Mesodermal cell (in vitro differentiated cells): Measurements from ENCODE around the gene CRYBG1.
"Not testable (repeated sequence)": the region's sequence is repeated elsewhere in the genome, so short reads cannot be mapped to it uniquely, and the experiment has no call there.

Source experiments
- H3K27ac ChIP-seq: 2 replicates; pipeline ENCODE4 v1.7.0; 2013; ENCODE audit warnings: mild to moderate bottlenecking, low read depth, low read length, moderate library complexity; ENCODE audit not compliant: severe bottlenecking
- H3K36me3 ChIP-seq: 2 replicates; pipeline ENCODE4 v1.7.1; 2013; ENCODE audit warnings: mild to moderate bottlenecking, low read length, moderate library complexity; ENCODE audit not compliant: control insufficient read depth, insufficient read depth
- H3K4me1 ChIP-seq: one replicate; pipeline ENCODE4 v1.7.1; 2013; ENCODE audit warnings: mild to moderate bottlenecking, low read length; ENCODE audit not compliant: insufficient read depth, control insufficient read depth, poor library complexity, severe bottlenecking
- H3K4me3 ChIP-seq: 2 replicates; pipeline ENCODE4 v1.7.0; 2013; ENCODE audit warnings: low read length, control low read depth, mild to moderate bottlenecking; ENCODE audit not compliant: insufficient read depth, poor library complexity, severe bottlenecking; ENCODE audit errors: extremely low read depth
- H3K9me3 ChIP-seq: 2 replicates; pipeline ENCODE4 v1.7.1; 2013; ENCODE audit warnings: mild to moderate bottlenecking, low read length, moderate library complexity; ENCODE audit not compliant: control insufficient read depth
- WGBS, 2 experiments: methylation state at CpG; one replicate each; pipeline ENCODE4 v1.1.5; 2013; ENCODE audit warnings: missing lambda C conversion rate in 2 of 2; ENCODE audit not compliant: insufficient coverage in 2 of 2; 5-methylcytosine and 5-hydroxymethylcytosine counted together

CRYBG1 gene

DNA sequence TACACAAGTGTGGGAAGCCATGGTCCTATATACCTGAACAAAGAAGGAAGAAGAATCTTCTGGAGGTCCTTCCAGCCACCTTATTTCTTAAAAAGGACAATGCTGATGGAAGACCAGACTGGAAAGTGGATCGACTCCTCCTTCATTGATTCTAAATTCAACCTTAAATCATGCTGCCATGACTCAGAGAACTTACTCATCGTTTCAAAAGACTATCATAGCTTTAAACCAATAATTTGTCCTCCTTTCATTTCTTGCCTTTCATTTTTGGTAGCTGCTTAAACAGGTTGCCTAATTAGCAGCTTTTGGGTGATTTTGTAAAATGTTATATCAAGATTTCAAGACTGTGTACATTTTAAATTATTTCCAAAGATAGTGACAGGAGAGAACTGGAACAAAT is 208.0 kb downstream of the CRYBG1 start:
- no peak overlapping the region for H3K4me3 ChIP-seq
- no peaks in the 10 kb centered on the region for H3K4me1 ChIP-seq
- no peaks in the 10 kb centered on the region for H3K36me3 ChIP-seq
- H3K27ac ChIP-seq = no peak overlapping the region
- 89 to 96% methylated on average over 2 of the region's 2 CpGs for WGBS, 2 experiments
- no peaks in the 10 kb centered on the region for H3K9me3 ChIP-seq

- H3K36me3 ChIP-seq = no peaks in the 10 kb centered on the region
- WGBS, 2 experiments = 88 to 100% methylated on average over 3 of the region's 4 CpGs
Observed at GRCh38 chr6:106569428-106569827, 208.9 kb downstream of the CRYBG1 start.

DNA sequence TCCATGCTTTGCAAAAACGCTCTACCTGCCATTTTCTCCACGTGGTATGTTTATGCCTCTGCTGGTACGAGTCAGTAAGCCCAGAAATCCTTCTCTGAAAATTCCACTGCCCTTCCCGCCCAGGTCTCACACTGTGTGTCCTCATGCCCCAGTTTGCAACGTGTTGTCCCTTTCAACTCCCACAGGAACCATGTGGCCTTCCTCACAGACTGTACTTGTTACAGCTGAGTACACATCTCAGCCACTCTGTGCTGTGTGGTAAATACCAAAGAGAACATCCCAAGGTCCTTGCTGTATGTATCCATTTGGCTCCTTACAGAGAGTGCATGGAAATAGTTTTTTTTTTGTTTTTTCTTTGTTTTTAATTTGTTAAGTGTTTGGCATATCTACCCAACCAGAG is 211.9 kb downstream of the CRYBG1 start:
- Histone ChIP-seq H3K4me3 (no peak overlapping the region), H3K4me1 (peaks cover 12% of the 10 kb centered on the region), H3K9me3 (no peaks in the 10 kb centered on the region), H3K36me3 (no peaks in the 10 kb centered on the region), H3K27ac (no peak overlapping the region)
- WGBS, 2 experiments = 78 to 79% methylated on average over 5 of the region's 5 CpGs

More at GRCh38 chr6:106569428-106569827, 208.9 kb downstream of the CRYBG1 start:
- Histone ChIP-seq H3K4me3 (no peak overlapping the region), H3K27ac (no peak overlapping the region), H3K4me1 (peaks cover 3% of the 10 kb centered on the region), H3K9me3 (no peaks in the 10 kb centered on the region)

DNA sequence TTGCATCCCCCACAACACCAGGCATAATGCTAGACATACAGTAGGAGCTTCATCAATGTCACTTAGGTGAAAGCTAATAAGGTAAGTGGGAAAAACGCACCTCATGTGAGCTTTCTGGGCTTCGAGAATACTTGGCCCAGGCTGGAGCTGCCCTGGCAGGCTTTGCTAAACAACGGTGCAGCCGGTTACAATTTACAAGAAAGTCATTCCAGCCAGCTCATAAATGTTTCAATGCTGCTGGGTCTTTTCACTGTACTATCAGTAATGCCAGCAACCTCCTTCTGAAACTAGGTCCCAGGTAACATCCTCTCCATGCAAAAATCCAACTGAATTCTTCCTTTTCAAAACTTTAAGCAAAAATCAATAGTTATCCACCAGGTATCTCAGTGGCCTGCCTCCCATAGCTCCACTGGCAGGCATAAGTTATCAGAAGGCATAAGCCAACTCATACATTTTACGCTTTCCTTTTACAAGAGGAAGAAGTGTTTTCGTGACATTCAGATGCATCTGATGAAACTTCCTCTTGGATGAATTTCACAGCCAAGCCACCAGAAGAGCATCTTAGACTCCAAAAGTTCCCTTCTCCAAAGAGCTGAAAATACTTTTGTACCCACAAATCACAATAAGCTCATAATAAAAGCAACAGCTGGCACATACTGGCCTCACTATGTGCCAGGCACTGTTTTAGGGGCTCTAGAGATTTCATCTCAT is 212.5 kb downstream of the CRYBG1 start:
- Histone ChIP-seq H3K9me3 (no peaks in the 10 kb centered on the region), H3K27ac (no peak overlapping the region)
- WGBS, 2 experiments = 89 to 92% methylated on average over 6 of the region's 6 CpGs

GRCh38 chr6:106574741-106575458 is 214.4 kb downstream of the CRYBG1 start:
- H3K4me3 ChIP-seq = no peak overlapping the region
- no peaks in the 10 kb centered on the region for H3K36me3 ChIP-seq
- H3K27ac ChIP-seq = peak overlapping the region; percentile 62
- no peaks in the 10 kb centered on the region for H3K9me3 ChIP-seq
- H3K4me1 ChIP-seq = peaks cover 14% of the 10 kb centered on the region
- 83 to 87% methylated on average over 12 to 16 of the region's 16 CpGs for WGBS, 2 experiments

More for the DNA sequence above, 212.5 kb downstream of the CRYBG1 start:
- Histone ChIP-seq H3K4me3 (no peak overlapping the region), H3K4me1 (peaks cover 12% of the 10 kb centered on the region), H3K36me3 (no peaks in the 10 kb centered on the region)

- WGBS, 2 experiments = 84 to 87% methylated on average over 2 of the region's 2 CpGs
- Histone ChIP-seq H3K36me3 (no peaks in the 10 kb centered on the region), H3K4me1 (peaks cover 13% of the 10 kb centered on the region), H3K9me3 (no peaks in the 10 kb centered on the region), H3K4me3 (no peak overlapping the region), H3K27ac (no peak overlapping the region)
Observed at GRCh38 chr6:106579281-106579680, 218.8 kb downstream of the CRYBG1 start.

GRCh38 chr6:106581468-106581867 is 221.0 kb downstream of the CRYBG1 start:
- 89 to 92% methylated on average over 1 of the region's 1 CpG for WGBS, 2 experiments
- no peak overlapping the region for H3K27ac ChIP-seq
- H3K4me1 ChIP-seq = peaks cover 2% of the 10 kb centered on the region
- H3K4me3 ChIP-seq = no peak overlapping the region
- no peaks in the 10 kb centered on the region for H3K36me3 ChIP-seq
- no peaks in the 10 kb centered on the region for H3K9me3 ChIP-seq

- WGBS, 2 experiments = 94 to 97% methylated on average over 4 of the region's 4 CpGs
- no peak overlapping the region for H3K4me3 ChIP-seq
- no peaks in the 10 kb centered on the region for H3K9me3 ChIP-seq
- no peaks in the 10 kb centered on the region for H3K36me3 ChIP-seq
- no peaks in the 10 kb centered on the region for H3K4me1 ChIP-seq
- no peak overlapping the region for H3K27ac ChIP-seq
Observed at GRCh38 chr6:106586815-106587415, 226.4 kb downstream of the CRYBG1 start.

- not testable (repeated sequence) for H3K36me3 ChIP-seq, H3K9me3 ChIP-seq, H3K27ac ChIP-seq, H3K4me3 ChIP-seq, H3K4me1 ChIP-seq
- no CpG with 5 or more reads among the region's 5 CpGs for WGBS, 2 experiments
Observed at GRCh38 chr6:106588937-106589336, 228.4 kb downstream of the CRYBG1 start.

DNA sequence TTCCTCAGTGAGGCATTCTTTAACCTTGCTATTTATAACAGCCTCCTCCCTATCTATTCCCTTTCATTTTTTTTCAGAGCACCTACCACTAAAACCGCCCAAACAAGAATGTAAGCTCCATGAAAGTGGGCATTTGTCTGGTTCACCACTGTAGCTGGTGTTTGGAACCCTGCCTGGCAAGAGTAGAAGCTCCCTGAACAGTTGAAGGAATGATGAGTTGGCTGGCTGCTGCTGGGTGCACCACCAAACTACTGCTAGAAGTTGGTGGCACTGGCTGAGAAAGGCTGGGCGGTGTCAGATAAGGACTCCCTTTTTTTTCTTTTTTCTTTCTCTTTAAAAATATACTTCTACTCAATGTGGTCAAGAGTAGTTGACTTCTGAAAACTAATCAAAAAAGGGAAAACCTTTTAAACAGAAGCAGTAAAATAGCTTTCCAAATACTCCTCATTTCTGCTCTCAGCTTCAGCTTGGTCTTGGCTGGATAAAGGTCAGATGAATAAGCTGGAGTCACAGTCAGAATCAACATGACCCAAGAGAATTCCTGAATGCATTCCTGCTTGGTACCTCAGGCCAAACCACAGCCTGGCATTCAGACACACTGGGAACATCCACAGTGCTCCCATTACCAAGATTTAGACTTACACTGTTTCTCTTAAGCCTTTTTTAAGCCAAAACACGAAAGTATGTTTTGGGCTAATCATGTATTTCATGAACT is 230.8 kb downstream of the CRYBG1 start:
- H3K9me3 ChIP-seq = no peaks in the 10 kb centered on the region
- no peaks in the 10 kb centered on the region for H3K4me1 ChIP-seq
- WGBS, 2 experiments = 89 to 100% methylated on average over 1 to 2 of the region's 3 CpGs
- H3K36me3 ChIP-seq = no peaks in the 10 kb centered on the region
- H3K4me3 ChIP-seq = no peak overlapping the region
- H3K27ac ChIP-seq = no peak overlapping the region
